Dedifferentiated amniotic fluid mesenchymal stem cell (primary cell): Measurements from ENCODE around the gene PMPCA.
A peak's percentile ranks its signal among the peaks of the same experiment; 100 is the strongest.

Source experiments
- DNase-seq: peaks from one replicate; pipeline ENCODE4 v3.0.0-alpha.2; 2016; ENCODE audit errors: extremely low spot score

Gene PMPCA

GRCh38 chr9:136410500-136411287 lies at the start of gene PMPCA, which contains the start of gene ENTR1:
TSS of gene PMPCA (plus strand) at chr9:136410658. CDS start at chr9:136410669, 11 bp downstream.
TSS of gene ENTR1 (minus strand) at chr9:136410614. CDS start at chr9:136410397, 217 bp downstream.
- peak; percentile 88 for DNase-seq

DNA sequence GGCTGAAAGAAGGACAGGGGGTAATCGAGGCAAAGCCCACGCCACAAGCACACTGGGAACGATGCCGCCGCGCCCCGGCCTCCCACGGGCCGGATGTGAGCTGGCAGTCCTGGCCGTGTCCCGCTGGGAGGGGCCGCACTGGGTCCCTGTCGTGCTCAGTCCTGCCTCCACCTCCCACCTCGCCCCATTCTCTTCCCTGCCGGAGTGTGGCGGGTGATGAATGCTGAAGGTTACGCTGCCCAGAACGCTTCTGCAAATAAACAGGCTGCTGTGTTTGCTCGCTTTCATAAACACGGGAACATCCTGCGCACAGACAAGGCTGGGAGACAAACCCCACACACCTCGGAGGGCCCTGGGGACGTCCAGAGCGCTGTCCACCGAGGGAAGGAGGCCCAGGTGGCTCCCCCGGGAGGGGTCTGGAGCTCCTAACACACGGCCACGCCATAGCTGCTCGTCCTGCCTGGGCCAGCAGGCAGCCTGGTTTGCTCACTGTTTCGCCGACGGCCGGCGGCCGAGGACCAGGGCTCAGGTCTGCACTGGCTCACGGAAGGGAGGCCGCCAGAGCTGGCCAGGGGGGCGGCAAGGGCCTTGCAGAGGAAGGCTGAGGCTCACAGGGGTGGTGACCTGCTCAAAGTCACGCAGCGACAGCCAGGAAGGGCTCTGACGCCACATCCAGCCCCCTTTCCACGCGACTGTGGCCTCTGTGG lies 49.3 kb upstream of the PMPCA start:
- no peak for DNase-seq

DNA sequence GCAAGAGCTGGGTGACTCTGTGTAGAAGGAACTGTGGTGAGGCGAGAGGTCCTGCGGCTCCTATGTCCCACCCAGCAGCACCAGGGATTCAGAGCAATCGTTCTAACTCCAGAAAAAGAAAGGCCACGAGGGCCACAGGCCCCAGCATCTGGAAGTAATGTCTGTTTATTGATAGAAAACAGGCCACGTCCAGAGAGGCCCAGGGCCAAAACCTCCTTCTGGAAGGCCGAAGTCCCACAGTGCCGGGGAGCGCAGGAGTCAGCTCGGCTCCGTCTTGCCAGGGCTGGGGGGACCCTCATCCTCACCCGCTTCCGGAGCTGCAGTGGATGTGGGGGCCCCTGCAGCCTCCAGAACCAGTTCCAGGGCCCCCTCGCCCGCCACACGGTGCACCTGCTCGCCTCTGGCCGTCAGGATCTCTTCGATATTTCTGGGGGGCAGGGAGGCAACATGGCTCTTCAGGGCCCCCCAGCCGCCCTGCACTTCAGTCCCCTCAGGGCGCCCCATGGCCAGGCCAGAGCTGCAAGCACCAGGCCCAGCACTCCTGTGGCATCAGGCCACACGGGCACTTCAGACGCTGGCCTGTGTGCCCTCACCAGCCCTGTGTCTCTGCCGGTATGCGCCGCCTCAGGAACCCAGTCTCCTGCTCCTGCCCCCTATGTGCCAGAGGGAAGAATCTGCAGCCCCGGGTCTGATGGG lies 48.6 kb upstream of the PMPCA start:
- DNase-seq: no peak

- DNase-seq: no peak
Observed at GRCh38 chr9:136362450-136362784, 48.0 kb upstream of the PMPCA start.

DNA sequence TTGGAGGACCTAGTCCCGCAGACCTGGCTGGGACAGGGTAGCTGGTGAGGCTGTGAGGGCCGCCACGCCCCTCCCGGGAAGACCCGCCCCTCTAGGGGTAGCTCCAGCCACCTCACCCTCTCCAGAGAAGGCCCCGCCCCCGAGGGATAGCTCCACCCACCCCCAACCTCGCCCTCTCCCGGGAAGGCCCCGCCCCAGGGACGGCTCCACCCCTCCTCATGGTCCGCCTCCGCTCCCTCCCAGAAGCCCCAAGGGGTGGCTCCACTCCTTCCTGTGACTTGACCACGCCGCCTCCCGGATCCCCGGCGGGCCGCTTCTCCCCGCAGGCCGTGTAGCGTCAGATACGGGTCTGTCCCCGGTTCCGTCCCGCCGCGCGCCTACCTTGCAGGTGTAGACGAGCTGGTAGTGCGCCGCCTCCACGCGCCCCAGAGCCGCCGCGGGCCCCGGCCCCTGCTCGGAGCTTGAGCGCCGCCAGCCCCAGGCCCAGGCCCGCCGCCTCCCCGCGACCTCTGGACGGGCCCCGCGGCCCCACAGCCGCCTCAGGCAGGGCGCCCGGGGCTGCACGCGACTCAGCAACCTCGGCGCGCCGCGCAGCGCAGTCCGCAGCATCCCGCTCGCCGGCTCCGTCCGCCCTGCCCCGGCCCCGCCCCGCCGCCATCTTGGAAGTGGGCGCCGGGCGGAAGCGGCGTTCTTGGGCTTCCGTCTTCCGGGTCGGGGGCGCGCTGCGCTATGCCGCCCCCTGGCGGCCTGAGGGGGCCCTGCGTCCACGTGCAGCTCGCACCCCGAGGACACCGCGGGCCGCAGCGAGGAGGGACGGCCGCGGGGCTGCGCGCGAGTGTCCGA lies 47.1 kb upstream of the PMPCA start, which contains the start of gene DNLZ:
Gene DNLZ, minus strand, starts transcription at position 639 of the 843 bp plus-strand sequence. Its CDS starts 30 bp downstream, at position 609.
- peak; percentile 91 for DNase-seq

- no peak for DNase-seq
Observed at GRCh38 chr9:136363949-136364748, 46.3 kb upstream of the PMPCA start.

DNA sequence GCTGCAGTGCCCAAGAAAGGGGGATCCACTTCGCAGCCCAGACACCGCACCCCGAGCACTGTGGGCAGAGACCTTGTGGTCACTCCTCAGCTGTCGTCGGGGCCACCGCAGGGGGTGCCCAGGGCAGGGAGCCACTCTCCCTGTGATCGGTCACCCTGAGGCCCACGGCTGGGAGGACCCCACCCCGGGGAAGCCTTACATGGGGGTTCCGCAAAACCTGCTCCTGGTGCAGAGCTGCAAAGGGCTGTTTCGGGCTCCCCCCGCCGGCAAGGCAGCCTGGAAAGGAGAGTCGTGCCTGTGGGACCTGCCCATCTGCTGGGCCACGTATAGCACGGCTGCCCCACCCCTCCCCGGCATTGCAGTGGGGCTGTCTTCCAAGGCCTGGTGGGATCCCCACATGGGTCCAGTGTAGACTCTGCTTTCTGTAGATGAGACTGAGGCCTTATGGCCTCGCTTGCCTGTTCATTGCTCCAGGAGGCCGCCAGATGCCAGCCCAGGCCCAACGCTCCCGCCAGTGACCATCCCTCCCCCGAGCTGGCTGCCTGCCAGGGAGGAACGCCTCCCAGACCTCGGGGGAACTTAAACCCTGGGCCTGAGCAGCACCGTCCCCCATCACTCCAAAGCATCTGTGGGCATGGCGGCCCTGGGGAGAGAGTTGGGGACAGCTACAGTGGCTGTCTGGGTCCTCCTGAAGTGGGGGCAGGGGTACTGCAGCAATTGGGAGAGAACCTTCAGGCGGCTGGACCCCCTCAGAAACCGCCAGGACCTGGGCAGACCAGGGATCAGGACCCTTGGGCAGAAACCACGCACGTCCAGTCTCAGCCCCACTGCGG lies 45.3 kb upstream of the PMPCA start:
- no peak for DNase-seq

GRCh38 chr9:136365775-136366222 lies 44.7 kb upstream of the PMPCA start:
- no peak for DNase-seq

DNA sequence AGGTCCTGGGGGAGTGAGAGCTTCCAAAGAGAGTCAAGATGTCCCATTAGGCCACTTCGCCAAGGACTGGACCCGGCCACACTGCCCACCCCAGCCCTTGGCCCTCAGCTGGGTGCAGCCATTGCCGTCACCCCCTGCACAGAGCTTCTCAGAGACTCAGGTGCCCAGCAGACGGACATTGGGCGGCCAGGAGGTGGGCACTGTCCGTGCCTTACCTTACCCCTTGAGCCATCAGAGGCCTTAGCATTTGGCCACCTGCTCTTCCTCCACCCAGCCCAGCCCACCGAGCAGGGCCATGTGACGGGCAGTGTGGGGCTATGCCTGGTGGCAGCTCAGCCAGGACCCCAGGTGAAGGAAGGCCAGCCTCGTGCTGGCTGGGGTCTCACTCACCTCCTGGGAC lies 43.6 kb upstream of the PMPCA start:
- no peak for DNase-seq

DNA sequence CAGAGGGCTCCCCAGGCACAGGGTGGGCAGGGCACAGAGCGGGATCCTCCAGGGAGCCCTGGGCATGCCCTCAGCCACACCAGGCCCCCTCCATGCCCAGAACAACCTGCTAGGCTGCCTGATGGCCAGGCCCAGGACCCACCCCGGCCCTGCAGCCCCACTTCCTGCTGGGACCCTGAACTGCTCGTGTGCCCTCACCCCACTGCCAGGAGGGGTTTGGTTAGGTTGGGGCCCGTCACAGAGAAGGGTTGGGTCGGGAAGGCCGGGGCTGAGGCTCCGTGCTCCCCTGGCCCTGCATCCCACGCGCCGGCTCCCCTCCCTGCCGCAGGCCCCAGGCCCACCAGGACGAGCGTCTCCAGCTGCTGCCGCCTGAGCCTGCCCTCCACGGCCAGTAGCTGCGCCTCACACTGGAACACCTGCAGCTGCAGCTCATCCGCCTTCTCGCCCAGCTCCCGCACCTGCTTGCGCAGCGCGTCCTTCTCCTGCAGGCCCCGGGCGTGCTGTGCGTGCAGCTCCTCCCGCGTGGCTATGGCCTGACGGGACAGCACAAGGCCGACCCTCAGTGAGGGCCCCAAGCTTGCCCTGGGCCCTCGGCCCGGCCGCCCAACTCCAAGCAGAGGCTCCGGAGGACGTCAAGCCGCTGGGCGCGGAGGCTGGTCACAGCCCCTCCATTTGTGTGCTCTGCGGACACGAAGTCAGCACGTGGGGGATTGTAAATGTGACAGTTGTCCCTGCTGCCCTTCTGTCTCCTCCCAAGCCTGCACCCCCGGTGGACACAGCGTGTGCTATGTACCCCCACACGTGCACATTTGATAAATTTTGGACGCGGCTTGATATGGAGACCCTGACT lies 42.9 kb upstream of the PMPCA start:
- no peak for DNase-seq

DNA sequence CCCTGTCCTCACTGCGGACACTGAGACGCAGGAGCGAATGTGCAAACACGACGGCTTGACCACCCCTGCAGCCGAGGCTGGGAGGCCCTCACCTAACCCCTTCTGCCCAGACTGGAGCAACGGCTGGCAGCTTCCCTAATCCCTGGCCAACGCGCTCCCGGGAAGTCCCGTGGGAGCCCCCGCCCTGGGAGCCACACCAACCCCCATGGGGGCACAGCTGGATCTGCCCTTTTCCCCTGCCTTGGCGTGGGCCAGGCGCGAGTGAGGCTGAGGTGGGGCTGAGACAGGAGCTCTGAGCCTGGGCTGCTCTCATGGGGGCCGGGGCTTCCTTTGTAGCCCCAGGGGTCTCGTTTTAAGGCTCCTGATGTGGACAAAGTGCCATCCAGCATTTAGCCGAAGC lies 42.3 kb upstream of the PMPCA start:
- DNase-seq: no peak

DNA sequence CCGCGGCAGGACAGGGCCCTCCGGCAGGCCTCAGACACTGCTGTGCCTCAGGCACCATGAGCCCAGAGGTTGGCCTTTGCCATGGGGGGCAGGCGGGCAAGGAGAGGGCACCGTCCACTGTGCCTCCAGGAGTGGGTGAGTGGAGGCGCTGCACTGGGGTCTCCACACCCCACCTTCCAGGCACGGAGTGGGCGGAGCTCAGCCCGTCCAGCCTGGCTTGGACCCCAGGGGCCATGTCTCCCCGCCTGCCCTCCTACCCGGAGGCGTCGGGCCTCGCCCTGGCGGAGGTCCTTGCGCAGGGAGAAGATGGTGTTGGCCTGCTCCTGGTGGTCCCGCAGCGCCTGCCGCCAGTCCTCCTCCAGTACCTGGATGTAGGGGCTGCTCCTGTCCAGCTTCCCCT lies 40.4 kb upstream of the PMPCA start:
- DNase-seq: no peak

GRCh38 chr9:136370687-136371532 lies 39.5 kb upstream of the PMPCA start:
- DNase-seq: no peak

- no peak for DNase-seq
Observed at GRCh38 chr9:136371533-136371880, 39.0 kb upstream of the PMPCA start.

- no peak for DNase-seq
Observed at GRCh38 chr9:136372006-136372405, 38.5 kb upstream of the PMPCA start.

DNA sequence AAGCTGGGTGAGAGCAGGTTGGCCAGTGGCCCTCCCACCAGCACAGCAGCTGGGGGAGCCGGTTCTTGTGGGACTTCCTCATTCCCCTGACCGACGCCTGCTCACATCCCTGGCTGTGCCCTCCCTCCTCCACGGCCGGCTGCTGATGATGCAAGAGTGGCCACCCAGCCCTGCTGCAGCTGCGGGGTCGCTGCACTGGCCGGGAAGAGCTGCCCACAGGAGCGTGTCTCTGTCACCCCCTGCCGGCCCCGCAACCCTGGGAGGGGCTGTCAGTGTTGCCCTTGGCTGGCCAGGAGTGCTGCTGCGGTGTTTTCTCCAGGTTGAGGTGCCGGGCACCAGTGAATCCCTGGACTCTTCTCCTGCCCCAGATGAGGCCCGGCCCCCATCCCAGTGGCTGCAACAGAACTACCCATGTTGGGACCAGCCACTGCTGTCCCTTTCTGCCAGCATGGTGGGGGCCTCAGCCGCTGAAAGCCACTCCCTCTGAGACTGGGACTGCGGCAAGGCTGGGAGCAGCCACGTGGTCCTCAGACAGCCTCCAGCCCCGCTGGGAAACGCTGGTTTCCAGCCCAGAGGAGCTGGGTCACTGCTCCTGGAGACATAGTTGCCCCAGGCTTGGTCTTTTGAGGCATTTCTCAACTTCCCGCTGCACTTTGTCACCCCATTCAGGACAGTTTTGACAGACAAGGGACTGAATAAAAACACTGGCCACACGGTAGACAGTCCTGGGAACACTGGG lies 37.7 kb upstream of the PMPCA start:
- DNase-seq: peak; percentile 54
